Brain microvascular endothelial cell (primary cell): ENCODE data around the gene PCBP3.

ENCODE experiments used
- DNase-seq: peaks from one replicate; pipeline ENCODE4 v3.0.0-alpha.2; 2020
- H3K27ac ChIP-seq: fragments of 250-450 bp; sonication (Bioruptor Pico); 2 replicates; pipeline ENCODE4 v1.5.1; 2020; ENCODE audit warnings: mild to moderate bottlenecking, moderate library complexity
- H3K27me3 ChIP-seq: fragments of 250-450 bp; sonication (Bioruptor Pico); replicated peaks from 2 replicates; pipeline ENCODE4 v1.5.1; 2020; ENCODE audit warnings: mild to moderate bottlenecking
- H3K36me3 ChIP-seq: fragments of 250-450 bp; sonication (Bioruptor Pico); replicated peaks from 2 replicates; pipeline ENCODE4 v1.5.1; 2020; ENCODE audit warnings: mild to moderate bottlenecking
- H3K4me3 ChIP-seq: 2 replicates; pipeline ENCODE4 v1.5.1; 2011; ENCODE audit warnings: low read depth, mild to moderate bottlenecking, control low read depth, low read length, moderate library complexity
- CTCF ChIP-seq: IDR thresholded peaks from 2 replicates; pipeline ENCODE4 v1.5.1; 2011; ENCODE audit warnings: low read depth, mild to moderate bottlenecking, moderate library complexity, low read length, control low read depth, inconsistent platforms; ENCODE audit errors: missing control alignments
- in situ Hi-C: cut with HindIII; loops from 2 replicates; pipeline ENCODE4 v1.10.0; 2017; ENCODE audit warnings: low sequenced_read_pairs, low pct_ligation_motif_present

PCBP3 gene

GRCh38 chr21:45937721-45938452 is 294.4 kb downstream of the PCBP3 start:
- H3K27me3 ChIP-seq: no peaks in the 10 kb centered on the region
- in situ Hi-C loops: no loop called here
- no peak for DNase-seq
- no peak overlapping the region for H3K4me3 ChIP-seq
- no peaks in the 10 kb centered on the region for H3K36me3 ChIP-seq
- TF ChIP-seq CTCF: no peak
- no peak overlapping the region for H3K27ac ChIP-seq

DNA sequence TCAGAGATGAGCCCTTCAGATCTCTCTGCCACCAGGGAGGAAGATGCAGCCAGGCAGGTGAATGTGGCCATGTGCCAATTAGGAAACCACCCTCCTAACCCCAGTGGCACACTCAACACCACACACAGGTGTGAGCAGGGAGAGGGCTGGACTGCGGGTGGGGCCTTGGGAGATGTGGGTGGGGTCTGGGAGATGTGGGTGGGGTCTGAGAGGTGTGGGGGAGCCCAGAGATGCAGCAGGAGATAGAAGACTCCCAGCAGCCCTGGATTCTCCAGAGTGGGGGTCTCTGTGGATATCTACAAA is 294.9 kb downstream of the PCBP3 start:
- H3K4me3 ChIP-seq: no peak overlapping the region
- H3K27me3 ChIP-seq: no peaks in the 10 kb centered on the region
- H3K27ac ChIP-seq: no peak overlapping the region
- H3K36me3 ChIP-seq: no peaks in the 10 kb centered on the region
- no peak for DNase-seq
- no peak for TF ChIP-seq CTCF
- in situ Hi-C loops: no loop called here

DNA sequence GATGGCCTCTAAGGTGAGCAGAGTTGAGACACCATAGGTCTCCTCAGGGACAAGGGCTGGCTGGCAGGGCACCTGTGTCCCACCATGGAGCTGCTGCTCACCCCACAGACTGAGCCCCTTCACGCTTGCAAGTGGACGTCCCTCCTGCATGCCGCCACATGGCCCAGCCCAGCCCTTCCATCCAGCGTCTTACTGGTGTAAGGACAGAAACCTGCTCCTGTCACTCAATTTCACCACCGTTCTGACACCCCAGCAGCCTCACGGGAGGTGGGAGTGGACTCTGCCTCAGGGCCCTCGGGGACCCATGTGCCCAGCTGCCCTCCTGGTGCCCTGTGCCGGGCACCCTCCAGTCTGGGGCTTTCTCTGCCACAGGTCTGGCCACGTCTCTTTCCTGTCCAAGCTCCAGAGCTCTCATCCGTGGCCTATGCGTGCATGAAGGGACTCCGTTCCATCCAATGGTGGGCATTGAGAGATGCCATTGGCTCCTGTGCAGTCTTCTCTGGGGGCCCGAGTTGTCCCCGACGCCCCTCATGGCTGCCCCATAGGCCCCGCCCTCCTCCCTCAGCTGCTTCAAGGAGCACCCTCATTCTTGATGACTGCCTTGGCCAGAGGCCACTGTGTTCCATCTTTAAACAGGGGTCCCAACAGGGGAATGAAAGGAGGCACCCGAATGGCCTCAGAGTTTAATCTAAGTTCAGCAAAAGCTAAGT is 295.4 kb downstream of the PCBP3 start:
- Histone ChIP-seq H3K27ac (no peak overlapping the region), H3K4me3 (no peak overlapping the region), H3K27me3 (no peaks in the 10 kb centered on the region), H3K36me3 (no peaks in the 10 kb centered on the region)
- TF ChIP-seq CTCF: no peak
- no peak for DNase-seq
- in situ Hi-C loops: no loop called here

- DNase-seq: no peak
- no peak for TF ChIP-seq CTCF
- no peak overlapping the region for H3K27ac ChIP-seq
- no peak overlapping the region for H3K4me3 ChIP-seq
- in situ Hi-C loops: no loop called here
- H3K36me3 ChIP-seq: no peaks in the 10 kb centered on the region
- H3K27me3 ChIP-seq: no peaks in the 10 kb centered on the region
These were observed 296.1 kb downstream of the PCBP3 start for GRCh38 chr21:45939521-45940045.

DNA sequence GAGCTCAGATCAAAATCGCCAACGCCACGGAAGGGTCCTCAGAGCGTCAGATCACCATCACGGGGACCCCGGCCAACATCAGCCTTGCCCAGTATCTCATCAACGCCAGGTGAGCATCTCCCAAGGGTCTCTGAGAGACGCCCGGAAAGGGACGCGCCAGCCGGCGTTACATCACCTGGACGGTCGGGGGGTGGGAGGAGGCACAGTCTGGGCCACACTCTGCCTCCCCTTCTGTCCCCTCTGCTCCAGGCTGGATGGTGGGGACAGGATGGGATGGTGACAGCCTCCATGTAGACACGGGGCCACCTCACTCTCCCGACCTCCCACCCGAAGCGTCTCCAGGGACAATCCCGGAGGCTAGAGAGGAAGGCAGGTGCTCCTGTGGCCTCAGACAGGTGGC is 296.6 kb downstream of the PCBP3 start:
- no peak for DNase-seq
- in situ Hi-C loops: no loop called here
- no peak overlapping the region for H3K4me3 ChIP-seq
- no peak for TF ChIP-seq CTCF
- H3K27ac ChIP-seq: no peak overlapping the region
- H3K27me3 ChIP-seq: no peaks in the 10 kb centered on the region
- no peaks in the 10 kb centered on the region for H3K36me3 ChIP-seq
